ENCODE measurements around the gene WWOX. TPM values are rescaled to one million over a fixed set of nuclear protein-coding genes. Genes with fewer than 3 reads are reported as not detected.

The WWOX gene
- total RNA-seq, 1 experiment from 2014 or later = 15.6 TPM

- no peaks in the 10 kb centered on the region; the same call in 1 of the 2 replicates for H3K27me3 Mint-ChIP-seq (ENCODE audit: low read depth)
- Histone ChIP-seq H3K79me2 (ENCODE audit: insufficient read depth, low read length) (no peaks in the 10 kb centered on the region), H4K8ac (replicated peaks; ENCODE audit: insufficient read length, low read depth, low read length) (no peak overlapping the region)
Measured at GRCh38 chr16:78225919-78226318, 126.5 kb downstream of the WWOX start.

More at GRCh38 chr16:78225919-78226318, 126.5 kb downstream of the WWOX start:
- no peak for DNase-seq
- H3K18ac ChIP-seq (ENCODE audit: insufficient read length, low read depth, low read length) = no peak overlapping the region
- no peaks in the 10 kb centered on the region for H3K27me3 ChIP-seq (ENCODE audit: insufficient read depth, low read length)
- H2AK5ac ChIP-seq (ENCODE audit: insufficient read length, low read length) = no peak overlapping the region
- H3K4me1 ChIP-seq (ENCODE audit: insufficient read depth, low read length) = no peaks in the 10 kb centered on the region
- no CpG with 5 or more reads among the region's 3 CpGs for WGBS (ENCODE audit: extremely low coverage, insufficient read length, low lambda C conversion rate)
- H3K4me3 Mint-ChIP-seq = no peak overlapping the region
- no peaks in the 10 kb centered on the region for H3K9me3 Mint-ChIP-seq
- no peak overlapping the region for H2BK20ac ChIP-seq (ENCODE audit: low read depth, low read length, poor library complexity, severe bottlenecking)
- no peaks in the 10 kb centered on the region for H3K9me3 ChIP-seq (ENCODE audit: control insufficient read depth, low read depth, low read length)
- H3K27ac Mint-ChIP-seq = no peak overlapping the region
- no peak overlapping the region for H2BK12ac ChIP-seq (ENCODE audit: insufficient read length, low read depth, low read length)
- H3K56ac ChIP-seq (ENCODE audit: insufficient read length, low read depth, low read length) = no peak overlapping the region
- TF ChIP-seq CTCF (conservative IDR thresholded peaks at IDR 0.05) = no peak
- H3K23me2 ChIP-seq (ENCODE audit: insufficient read length, low read depth, low read length, poor library complexity, severe bottlenecking) = no peaks in the 10 kb centered on the region
- no peaks in the 10 kb centered on the region for H3K36me3 Mint-ChIP-seq (ENCODE audit: insufficient read depth in 1 of 3, low read depth in 3 of 3)
- no peak overlapping the region for H3T11ph ChIP-seq (ENCODE audit: low read length)
- no peak overlapping the region for H2BK120ac ChIP-seq (ENCODE audit: low read depth, low read length, poor library complexity, severe bottlenecking)
- H2AFZ ChIP-seq (ENCODE audit: low read length) = no peak overlapping the region
- peaks cover 7 to 14% of the 10 kb centered on the region in 2 experiments for H3K4me1 Mint-ChIP-seq
- H3K4me2 ChIP-seq (ENCODE audit: insufficient read depth, insufficient read length, low read length) = no peak overlapping the region
- H3K27ac ChIP-seq (ENCODE audit: insufficient read length, low read depth, low read length) = no peak overlapping the region
- H3K23ac ChIP-seq (ENCODE audit: insufficient read length, low read depth, low read length) = no peak overlapping the region
- H4K20me1 ChIP-seq (ENCODE audit: control insufficient read depth, insufficient read depth, insufficient read length) = no peaks in the 10 kb centered on the region
- no peak overlapping the region for H3K14ac ChIP-seq (ENCODE audit: insufficient read depth, low read length)
- no peak overlapping the region for H4K91ac ChIP-seq (ENCODE audit: insufficient read length, low read depth, low read length)
- H2BK5ac ChIP-seq (ENCODE audit: insufficient read length, low read length) = no peak overlapping the region
- H3K79me1 ChIP-seq (ENCODE audit: insufficient read depth, low read depth, low read length, poor library complexity, severe bottlenecking) = no peaks in the 10 kb centered on the region
- no peak overlapping the region for H2BK15ac ChIP-seq (ENCODE audit: low read depth, low read length)
- no peak overlapping the region for H3K4ac ChIP-seq (ENCODE audit: low read depth, low read length)
- no peak overlapping the region for H3K9ac ChIP-seq (ENCODE audit: extremely low read depth, insufficient read length, low read length)
- no peak overlapping the region for H4K5ac ChIP-seq (ENCODE audit: insufficient read length, low read depth, low read length)
